Mucosa of rectum (tissue), 2 donors: ENCODE data around the gene TRMT44.
"Not testable (repeated sequence)": the region's sequence is repeated elsewhere in the genome, so short reads cannot be mapped to it uniquely, and the experiment has no call there.

Experiments used
- H3K27ac ChIP-seq, 2 donors: one replicate each; pipeline ENCODE4 v1.7.0; 2013; ENCODE audit warnings: inconsistent platforms in 2 of 2, low read depth in 2 of 2, low read length in 2 of 2
- H3K27me3 ChIP-seq, 2 donors: one replicate each; pipeline ENCODE4 v1.7.0; 2013; ENCODE audit warnings: low read length in 2 of 2; ENCODE audit not compliant: control insufficient read depth in 2 of 2, insufficient read depth in 2 of 2
- H3K36me3 ChIP-seq, 2 donors: one replicate each; pipeline ENCODE4 v1.7.0; 2013; ENCODE audit warnings: low read length in 2 of 2; ENCODE audit not compliant: control insufficient read depth in 2 of 2, insufficient read depth in 2 of 2
- H3K4me1 ChIP-seq, 2 donors: one replicate each; pipeline ENCODE4 v1.7.0; 2013; ENCODE audit warnings: low read length in 2 of 2, mild to moderate bottlenecking in 1 of 2; ENCODE audit not compliant: control insufficient read depth in 2 of 2, insufficient read depth in 2 of 2
- H3K4me3 ChIP-seq, 2 donors: one replicate each; pipeline ENCODE4 v1.7.0; 2013; ENCODE audit warnings: low read length in 2 of 2
- H3K9ac ChIP-seq, 2 donors: one replicate each; pipeline ENCODE4 v1.7.0; 2013; ENCODE audit warnings: low read length in 2 of 2, low read depth in 1 of 2, mild to moderate bottlenecking in 1 of 2
- H3K9me3 ChIP-seq, 2 donors: one replicate each; pipeline ENCODE4 v1.7.0; 2013; ENCODE audit warnings: low read length in 2 of 2; ENCODE audit not compliant: control insufficient read depth in 2 of 2
- donor health status: healthy.
- donor health status: Normal muscosa, but diverticular disease.

Gene TRMT44

DNA sequence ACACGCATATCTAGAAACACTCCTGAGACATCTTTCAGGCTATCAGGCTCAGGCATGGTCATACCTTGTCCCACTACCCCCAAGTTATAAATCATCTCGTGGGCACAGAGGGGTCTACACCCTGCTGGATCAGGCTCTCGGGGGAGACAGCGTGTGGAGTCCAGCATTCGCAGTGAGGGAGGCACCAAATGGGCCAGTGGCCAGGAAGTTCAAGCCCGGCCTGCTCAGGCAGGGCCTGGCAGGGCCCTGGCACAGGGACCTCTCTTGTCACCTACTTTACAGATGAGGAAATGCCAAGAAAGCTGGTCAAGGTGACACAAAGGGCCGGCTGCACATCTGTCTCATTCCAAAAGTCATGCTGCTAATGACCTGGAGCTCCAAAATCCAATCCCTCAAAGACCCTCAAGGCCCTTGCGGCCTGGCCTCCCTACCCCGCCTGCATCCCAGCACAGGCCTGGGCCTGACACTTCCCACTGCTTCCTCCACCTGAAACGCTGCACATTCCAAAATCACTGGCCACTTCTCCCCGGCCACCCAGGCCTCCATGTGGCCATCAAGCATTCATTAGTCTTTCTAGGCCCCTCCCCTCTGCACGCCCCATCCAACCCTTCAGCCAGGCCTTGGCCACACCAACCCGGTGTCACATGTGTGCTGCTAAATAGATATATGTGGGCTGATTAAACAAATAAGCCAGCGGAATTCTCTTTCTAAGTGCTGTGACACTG is 35.6 kb upstream of the TRMT44 start:
- Histone ChIP-seq H3K9me3 (no peaks in the 10 kb centered on the region), H3K9ac (no peak overlapping the region), H3K27ac (no peak overlapping the region), H3K27me3 (no peaks in the 10 kb centered on the region), H3K4me1 (peaks cover 4 to 15% of the 10 kb centered on the region in 2 donors), H3K4me3 (no peak overlapping the region), H3K36me3 (peaks cover 5 to 21% of the 10 kb centered on the region in 2 donors)

DNA sequence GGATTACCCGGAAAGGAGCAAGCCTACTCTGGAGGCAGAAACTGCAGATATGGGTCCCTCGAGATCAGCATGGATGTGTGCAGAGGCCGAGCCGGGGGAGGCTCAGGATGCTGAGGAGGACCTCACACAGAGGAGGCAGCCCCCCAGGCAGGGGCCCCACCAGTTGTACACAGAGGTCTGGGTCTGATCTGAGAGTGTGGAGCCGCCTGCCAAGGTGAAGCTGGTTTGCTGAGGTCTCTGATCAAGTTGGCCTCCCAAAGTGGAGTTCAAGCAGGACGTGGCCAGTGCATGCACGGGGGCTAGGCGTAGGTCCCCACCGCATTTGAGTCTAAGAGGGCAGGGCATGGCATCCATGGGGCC is 35.1 kb upstream of the TRMT44 start:
- Histone ChIP-seq H3K9me3 (no peaks in the 10 kb centered on the region), H3K4me1 (peaks cover 4 to 15% of the 10 kb centered on the region in 2 donors), H3K27me3 (no peaks in the 10 kb centered on the region), H3K36me3 (peaks cover 5 to 21% of the 10 kb centered on the region in 2 donors), H3K4me3 (no peak overlapping the region), H3K9ac (no peak overlapping the region), H3K27ac (no peak overlapping the region)

DNA sequence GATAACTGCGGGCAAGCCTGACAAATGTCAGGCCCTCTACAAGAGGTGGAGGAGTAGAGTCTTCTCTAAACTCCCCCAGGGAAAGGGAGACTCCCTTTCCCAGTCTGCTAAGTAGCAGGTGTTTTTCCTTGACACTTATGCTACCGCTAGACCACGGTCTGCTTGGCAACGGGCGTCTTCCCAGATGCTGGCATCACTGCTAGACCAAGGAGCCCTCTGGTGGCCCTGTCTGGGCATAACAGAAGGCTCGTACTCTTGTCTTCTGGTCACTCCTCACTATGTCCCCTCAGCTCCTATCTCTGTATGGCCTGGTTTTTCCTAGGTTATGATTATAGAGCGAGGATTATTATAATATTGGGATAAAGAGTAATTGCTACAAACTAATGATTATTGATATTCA is 33.7 kb upstream of the TRMT44 start:
- H3K27me3 ChIP-seq, H3K9ac ChIP-seq, H3K4me3 ChIP-seq, H3K9me3 ChIP-seq, H3K27ac ChIP-seq: not testable (repeated sequence)
- Histone ChIP-seq H3K36me3 (peaks cover 5 to 25% of the 10 kb centered on the region in 2 donors), H3K4me1 (peaks cover 4 to 15% of the 10 kb centered on the region in 2 donors)

DNA sequence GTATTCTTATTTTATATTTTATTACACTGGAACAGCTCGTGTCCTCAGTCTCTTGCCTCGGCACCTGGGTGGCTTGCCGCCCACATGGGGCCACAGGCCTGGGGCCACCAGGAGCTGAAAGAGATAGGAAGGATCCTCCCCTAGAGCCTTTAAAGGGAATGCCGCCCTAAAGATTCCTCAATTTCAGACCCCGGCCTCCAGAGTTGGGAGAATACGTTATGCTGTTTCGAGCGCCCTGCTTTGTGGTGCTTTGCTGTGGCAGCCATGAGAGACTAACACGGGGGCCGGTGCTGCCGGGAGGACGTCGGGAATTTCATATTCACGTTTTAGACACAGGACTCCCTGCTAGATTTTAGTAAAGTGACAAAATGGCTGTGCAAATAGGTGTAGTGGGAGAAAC is 33.3 kb upstream of the TRMT44 start:
- peaks cover 4 to 15% of the 10 kb centered on the region in 2 donors for H3K4me1 ChIP-seq

DNA sequence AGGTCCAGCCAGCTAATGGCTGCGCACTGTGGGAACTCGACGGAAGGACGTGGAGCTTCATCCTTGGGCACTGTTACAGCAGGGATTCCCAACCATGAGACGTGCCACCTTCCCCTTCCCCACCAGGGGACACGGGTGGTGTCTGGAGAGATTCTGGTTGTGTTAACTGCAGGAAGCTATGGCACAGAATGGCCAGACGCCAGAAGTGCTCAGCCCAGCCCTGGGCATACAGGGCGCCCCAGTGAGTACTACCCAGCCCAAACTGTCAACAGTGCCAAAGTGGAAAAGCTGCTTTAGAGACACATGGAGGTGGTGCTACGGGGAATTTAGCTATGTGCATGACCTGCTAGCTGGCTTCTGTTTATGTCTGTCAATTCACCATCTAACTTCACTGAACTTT is 32.8 kb upstream of the TRMT44 start:
- H3K9ac ChIP-seq = no peak overlapping the region
- peak overlapping the region in 1 of 2 donors; percentile 39 for H3K27ac ChIP-seq
- no peak overlapping the region for H3K4me3 ChIP-seq
- no peaks in the 10 kb centered on the region for H3K9me3 ChIP-seq
- peaks cover 5 to 25% of the 10 kb centered on the region in 2 donors for H3K36me3 ChIP-seq
- no peaks in the 10 kb centered on the region for H3K27me3 ChIP-seq
- H3K4me1 ChIP-seq = peaks cover 4 to 15% of the 10 kb centered on the region in 2 donors

More for the DNA sequence above, 33.3 kb upstream of the TRMT44 start:
- Histone ChIP-seq H3K36me3 (peaks cover 5 to 25% of the 10 kb centered on the region in 2 donors), H3K9ac (no peak overlapping the region), H3K4me3 (no peak overlapping the region), H3K27me3 (no peaks in the 10 kb centered on the region), H3K9me3 (no peaks in the 10 kb centered on the region), H3K27ac (peak overlapping the region in 1 of 2 donors; percentile 39)

DNA sequence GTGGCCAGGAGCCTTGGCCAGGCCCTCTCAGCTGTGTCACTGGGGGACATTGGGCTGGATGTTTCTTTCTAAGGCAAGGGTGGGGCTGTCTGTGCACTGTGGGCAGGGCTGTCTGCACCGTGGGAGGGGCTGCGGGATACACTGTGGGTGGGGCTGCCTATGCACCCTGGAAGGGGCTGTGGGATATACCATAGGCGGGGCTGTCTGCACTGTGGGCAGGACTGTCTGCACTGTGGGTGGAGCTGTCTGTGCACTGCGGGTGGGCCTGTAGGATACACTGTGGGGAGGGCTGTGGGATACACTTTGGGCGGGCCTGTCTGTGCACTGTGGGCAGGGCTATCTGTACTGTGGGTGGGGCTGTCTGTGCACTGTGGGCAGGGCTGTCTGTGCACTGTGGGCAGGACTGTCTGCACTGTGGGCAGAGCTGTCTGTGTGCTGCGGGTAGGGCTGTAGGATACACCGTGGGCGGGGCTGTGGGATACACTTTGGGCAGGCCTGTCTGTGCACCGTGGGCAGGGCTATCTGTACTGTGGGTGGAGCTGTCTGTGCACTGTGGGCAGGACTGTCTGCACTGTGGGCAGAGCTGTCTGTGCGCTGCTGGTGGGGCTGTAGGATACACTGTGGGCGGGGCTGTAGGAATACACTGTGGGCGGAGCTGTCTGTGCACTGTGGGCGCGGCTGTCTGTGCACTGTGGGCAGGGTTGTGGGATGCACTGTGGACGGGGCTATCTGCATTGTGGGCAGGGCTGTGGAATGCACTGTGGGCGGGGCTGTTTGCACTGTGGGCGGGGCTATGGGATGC is 31.1 kb upstream of the TRMT44 start:
- H3K9me3 ChIP-seq = no peaks in the 10 kb centered on the region
- H3K36me3 ChIP-seq = peaks cover 14 to 33% of the 10 kb centered on the region in 2 donors
- no peak overlapping the region for H3K4me3 ChIP-seq
- no peak overlapping the region for H3K9ac ChIP-seq
- no peak overlapping the region for H3K27ac ChIP-seq
- peaks cover 4 to 13% of the 10 kb centered on the region in 2 donors for H3K4me1 ChIP-seq
- H3K27me3 ChIP-seq = no peaks in the 10 kb centered on the region

DNA sequence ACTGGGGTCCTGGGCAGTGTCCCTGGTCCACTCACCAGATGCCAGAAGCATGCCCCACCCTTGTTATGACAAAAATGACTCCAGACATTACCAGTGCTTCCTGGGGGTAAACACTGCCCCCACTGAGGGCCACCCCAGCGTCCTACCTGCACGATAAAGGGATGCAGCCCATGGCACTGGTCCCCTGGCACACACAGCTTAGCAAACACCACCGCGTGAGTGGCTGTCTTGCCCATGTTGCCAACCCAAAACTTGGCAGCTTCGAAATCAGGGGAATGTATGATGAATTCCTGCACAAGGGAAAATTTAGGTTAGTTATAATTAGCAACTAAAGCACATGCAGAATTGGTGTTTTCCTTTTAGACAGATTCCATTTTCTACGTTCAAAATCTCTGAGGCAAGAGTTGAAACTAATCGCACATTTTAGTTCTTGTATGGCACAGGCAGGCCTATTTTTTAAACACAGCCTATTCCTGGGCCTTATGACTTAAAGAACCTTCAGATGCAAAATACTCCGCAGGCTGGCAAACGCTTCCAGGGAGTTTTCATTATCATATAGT is 30.4 kb upstream of the TRMT44 start:
- Histone ChIP-seq H3K27ac (no peak overlapping the region), H3K36me3 (peaks cover 20 to 35% of the 10 kb centered on the region in 2 donors), H3K4me1 (peaks cover 4 to 13% of the 10 kb centered on the region in 2 donors), H3K4me3 (no peak overlapping the region), H3K9ac (no peak overlapping the region), H3K9me3 (no peaks in the 10 kb centered on the region), H3K27me3 (no peaks in the 10 kb centered on the region)

DNA sequence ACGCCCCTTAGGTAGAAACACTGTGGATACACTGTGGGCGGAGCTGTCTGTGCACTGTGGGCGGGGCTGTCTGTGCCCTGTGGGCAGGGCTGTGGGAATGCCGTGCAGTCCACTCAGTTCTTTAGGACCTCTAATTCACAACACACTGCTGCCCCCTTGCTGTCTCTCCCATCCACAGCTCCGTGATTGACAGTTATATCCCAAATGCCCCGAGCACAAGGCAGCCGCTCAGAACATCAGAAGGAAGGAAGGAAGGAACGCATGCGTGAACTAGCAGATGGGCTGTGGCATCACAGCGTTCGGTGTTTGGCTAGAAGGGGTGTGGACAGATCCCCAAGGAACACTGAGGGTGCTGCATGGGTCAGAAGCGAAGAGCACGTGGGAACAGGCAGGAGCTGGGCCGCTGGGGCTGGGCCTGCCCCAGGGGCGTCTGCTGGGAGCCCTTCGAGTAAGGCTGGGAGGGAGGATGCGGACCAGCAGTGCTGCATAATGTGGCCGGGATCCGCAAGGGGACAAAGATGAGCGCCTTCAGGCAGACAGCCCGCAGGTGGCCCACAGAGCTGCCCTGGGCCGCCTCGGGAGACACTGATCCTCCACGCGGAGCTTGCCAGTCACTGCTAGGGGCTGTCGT is 29.8 kb upstream of the TRMT44 start:
- Histone ChIP-seq H3K27me3 (no peaks in the 10 kb centered on the region), H3K27ac (no peak overlapping the region), H3K9me3 (no peaks in the 10 kb centered on the region), H3K4me1 (peaks cover 4 to 13% of the 10 kb centered on the region in 2 donors), H3K36me3 (peaks cover 20 to 33% of the 10 kb centered on the region in 2 donors), H3K9ac (no peak overlapping the region), H3K4me3 (no peak overlapping the region)

DNA sequence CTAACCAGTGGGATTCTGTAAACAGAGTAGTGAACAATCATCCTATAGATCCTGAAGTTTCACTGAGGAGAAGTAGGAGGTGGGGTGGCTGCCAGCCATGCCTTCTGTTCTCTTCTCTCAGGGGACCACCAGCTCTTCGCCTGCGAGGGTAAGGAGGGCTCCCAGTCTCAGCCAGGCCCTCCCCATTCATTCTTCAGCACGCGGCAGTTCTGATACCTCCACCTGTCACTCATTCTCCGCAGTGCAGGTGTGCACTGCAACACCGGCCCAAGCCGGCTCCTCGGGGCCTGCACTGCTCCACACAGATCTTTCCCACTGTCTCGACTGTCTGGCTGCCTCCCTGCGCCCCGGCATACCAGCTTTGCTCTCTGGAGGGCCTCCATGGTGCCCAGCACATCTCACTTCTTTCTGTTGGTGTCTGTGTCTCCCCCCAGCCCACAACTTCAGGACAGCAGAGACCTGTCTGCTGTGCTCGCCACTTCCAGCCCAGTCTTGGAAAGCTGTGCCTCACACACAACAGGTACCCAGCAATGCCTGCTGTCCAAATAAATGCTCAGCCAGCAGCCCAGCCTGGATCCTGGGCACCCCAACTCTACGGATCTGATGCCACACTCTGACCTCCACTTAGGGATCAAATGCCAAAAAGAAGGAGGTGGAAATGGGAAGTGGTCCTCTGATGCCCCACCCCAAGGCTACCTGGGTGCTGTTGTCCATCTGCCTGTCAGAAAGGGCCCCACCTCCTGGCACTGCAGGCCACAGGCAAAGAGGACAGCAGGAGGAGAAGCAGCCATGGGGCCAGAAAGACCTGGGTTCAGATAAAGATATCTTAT is 29.0 kb upstream of the TRMT44 start:
- H3K27ac ChIP-seq = no peak overlapping the region
- no peaks in the 10 kb centered on the region for H3K9me3 ChIP-seq
- H3K4me3 ChIP-seq = no peak overlapping the region
- H3K36me3 ChIP-seq = peaks cover 19 to 33% of the 10 kb centered on the region in 2 donors
- no peaks in the 10 kb centered on the region for H3K27me3 ChIP-seq
- peaks cover 4 to 13% of the 10 kb centered on the region in 2 donors for H3K4me1 ChIP-seq
- H3K9ac ChIP-seq = no peak overlapping the region
